Activated CD4-positive, alpha-beta T cell treated with anti-CD3 and anti-CD28 coated beads for 36 hours (primary cell): ENCODE measurements around the gene SDCBP2. TPM values are rescaled to one million over a fixed set of nuclear protein-coding genes. Genes with fewer than 3 reads are reported as not detected.

Source experiments
- ATAC-seq: fragments of 200-7000 bp; cut with Tn5 transposase; one replicate; pipeline ENCODE4 v1.10.0; 2021; ENCODE audit warnings: mild to moderate bottlenecking, moderate library complexity
- CTCF ChIA-PET: fragments of 350-600 bp; sonication (Branson Sonifier 250); formaldehyde crosslinking; loops from one replicate; lab custom pipeline; 2021; ENCODE audit warnings: antibody characterized with exemption; lab: Charles Lee
- POLR2A ChIA-PET: fragments of 350-600 bp; sonication (Branson Sonifier 250); formaldehyde crosslinking; loops from one replicate; lab custom pipeline; 2021; ENCODE audit warnings: antibody characterized with exemption, inconsistent platforms; lab: Charles Lee
- DNase-seq: peaks from one replicate; pipeline ENCODE4 v3.0.0-alpha.2; 2020
- H3K27ac Mint-ChIP-seq: one replicate; pipeline ENCODE4 v1.8.0; 2021; ENCODE audit warnings: mixed read lengths
- H3K27me3 Mint-ChIP-seq: one replicate; pipeline ENCODE4 v1.8.0; 2021; ENCODE audit warnings: mixed read lengths
- H3K36me3 Mint-ChIP-seq: one replicate; pipeline ENCODE4 v1.8.0; 2021; ENCODE audit warnings: low read depth, mixed read lengths
- H3K4me1 Mint-ChIP-seq: one replicate; pipeline ENCODE4 v1.8.0; 2021; ENCODE audit warnings: mixed read lengths
- H3K4me3 Mint-ChIP-seq: one replicate; pipeline ENCODE4 v1.8.0; 2021; ENCODE audit warnings: mild to moderate bottlenecking, moderate library complexity, mixed read lengths
- H3K9me3 Mint-ChIP-seq: one replicate; pipeline ENCODE4 v1.8.0; 2021; ENCODE audit warnings: low read depth, mixed read lengths
- intact Hi-C, 2 experiments: fragments of 100-400 bp; cut with DNase I in 1 of 2; cut with micrococcal nuclease in 1 of 2; formaldehyde crosslinking; loops; one replicate each; pipeline versions ENCODE4 v1.14.2 to v1.15.1; 2022 to 2024; cut with DNase I, micrococcal nuclease
- total RNA-seq, 2 experiments: library from RNA; stranded (reverse); gene quantifications; one replicate each; pipeline ENCODE4 v1.2.3, GENCODE V29; 2021

SDCBP2 gene
- total RNA-seq, 2 experiments from 2014 or later: 2.8 to 3.2 TPM

- no peaks in the 10 kb centered on the region for H3K27me3 Mint-ChIP-seq
- no peak overlapping the region for H3K4me3 Mint-ChIP-seq
- no peaks in the 10 kb centered on the region for H3K9me3 Mint-ChIP-seq
- ChIA-PET POLR2A (no interaction called here), CTCF (interaction anchor here (0.6 kb wide), 1 partner anchor 99 kb away, joined by 5 read pairs; no protein-coding TSS in a partner anchor)
- DNase-seq (no peak), ATAC-seq (no peak)
- peaks cover 18% of the 10 kb centered on the region for H3K4me1 Mint-ChIP-seq
- no peak overlapping the region for H3K27ac Mint-ChIP-seq
- intact Hi-C loops: no loop called here
- no peaks in the 10 kb centered on the region for H3K36me3 Mint-ChIP-seq
Measured at GRCh38 chr20:1302685-1303541, 26.0 kb downstream of the SDCBP2 start.

GRCh38 chr20:1301031-1301529 is 27.9 kb downstream of the SDCBP2 start:
- Mint-ChIP-seq H3K36me3 (no peaks in the 10 kb centered on the region), H3K9me3 (no peaks in the 10 kb centered on the region), H3K27ac (peak overlapping the region; percentile 84), H3K4me3 (peak overlapping the region; percentile 32), H3K4me1 (peaks cover 18% of the 10 kb centered on the region), H3K27me3 (no peaks in the 10 kb centered on the region)
- peak; percentile 76 for DNase-seq
- CTCF ChIA-PET: interaction anchor here (0.5 to 1.2 kb wide), 11 partner anchors 10 to 203 kb away, joined by 3 to 5 read pairs (median 3); partner anchors contain the start of gene FKBP1A
- peak; percentile 96 for ATAC-seq
- intact Hi-C loops: loop anchor here (1.0 to 2.0 kb wide), 2 partner anchors 34 to 202 kb away; partner anchors contain the start of gene SNPH (in 1 of the 2)
- POLR2A ChIA-PET: interaction anchor here (0.7 kb wide), 1 partner anchor 79 kb away, joined by 3 read pairs; no protein-coding TSS in a partner anchor

- no peaks in the 10 kb centered on the region for H3K36me3 Mint-ChIP-seq
- no peaks in the 10 kb centered on the region for H3K9me3 Mint-ChIP-seq
- peaks cover 18% of the 10 kb centered on the region for H3K4me1 Mint-ChIP-seq
- intact Hi-C loops: loop anchor here in 1 of 2 experiments (2.0 kb wide), 1 partner anchor 33 kb away; the partner anchor contains the start of gene SNPH
- peak overlapping the region; percentile 84 for H3K27ac Mint-ChIP-seq
- ChIA-PET POLR2A (interaction anchor here (0.6 to 0.7 kb wide), 2 partner anchors 26 to 80 kb away, joined by 3 read pairs; no protein-coding TSS in a partner anchor), CTCF (interaction anchor here (0.5 to 1.2 kb wide), 10 partner anchors 9 to 204 kb away, joined by 3 to 5 read pairs (median 3); partner anchors contain the start of gene FKBP1A)
- DNase-seq: no peak
- no peaks in the 10 kb centered on the region for H3K27me3 Mint-ChIP-seq
- H3K4me3 Mint-ChIP-seq: no peak overlapping the region
- peak; percentile 3 for ATAC-seq
Measured at GRCh38 chr20:1300083-1300840, 28.7 kb downstream of the SDCBP2 start.

GRCh38 chr20:1299522-1299921 is 29.4 kb downstream of the SDCBP2 start:
- Mint-ChIP-seq H3K9me3 (no peaks in the 10 kb centered on the region), H3K4me3 (no peak overlapping the region), H3K36me3 (no peaks in the 10 kb centered on the region), H3K4me1 (peaks cover 18% of the 10 kb centered on the region), H3K27me3 (no peaks in the 10 kb centered on the region), H3K27ac (no peak overlapping the region)
- intact Hi-C loops: no loop called here
- ATAC-seq (peak; percentile 42), DNase-seq (peak; percentile 58)
- ChIA-PET CTCF (interaction anchor here (0.7 to 1.3 kb wide), 4 partner anchors 13 to 129 kb away, joined by 3 to 4 read pairs (median 4); no protein-coding TSS in a partner anchor), POLR2A (interaction anchor here (0.6 kb wide), 1 partner anchor 26 kb away, joined by 3 read pairs; no protein-coding TSS in a partner anchor)

- H3K4me1 Mint-ChIP-seq: peaks cover 18% of the 10 kb centered on the region
- H3K9me3 Mint-ChIP-seq: no peaks in the 10 kb centered on the region
- DNase-seq (no peak), ATAC-seq (no peak)
- H3K36me3 Mint-ChIP-seq: no peaks in the 10 kb centered on the region
- H3K27me3 Mint-ChIP-seq: no peaks in the 10 kb centered on the region
- POLR2A ChIA-PET: interaction anchor here (0.6 kb wide), 1 partner anchor 27 kb away, joined by 3 read pairs; no protein-coding TSS in a partner anchor
- intact Hi-C loops: no loop called here
- H3K27ac Mint-ChIP-seq: no peak overlapping the region
- H3K4me3 Mint-ChIP-seq: no peak overlapping the region
- CTCF ChIA-PET: interaction anchor here (0.6 to 1.3 kb wide), 4 partner anchors 12 to 128 kb away, joined by 3 to 4 read pairs (median 4); no protein-coding TSS in a partner anchor
Measured at GRCh38 chr20:1298888-1299511, 29.9 kb downstream of the SDCBP2 start.

- H3K4me1 Mint-ChIP-seq: peaks cover 18% of the 10 kb centered on the region
- ChIA-PET CTCF (interaction anchor here (1.2 to 1.3 kb wide), 2 partner anchors 17 to 94 kb away, joined by 4 to 5 read pairs; no protein-coding TSS in a partner anchor), POLR2A (no interaction called here)
- H3K36me3 Mint-ChIP-seq: no peaks in the 10 kb centered on the region
- intact Hi-C loops: no loop called here
- no peak overlapping the region for H3K4me3 Mint-ChIP-seq
- no peaks in the 10 kb centered on the region for H3K9me3 Mint-ChIP-seq
- H3K27ac Mint-ChIP-seq: no peak overlapping the region
- no peak for ATAC-seq
- no peaks in the 10 kb centered on the region for H3K27me3 Mint-ChIP-seq
- DNase-seq: no peak
Measured at GRCh38 chr20:1298166-1298565, 30.8 kb downstream of the SDCBP2 start.

GRCh38 chr20:1297486-1297885 is 31.5 kb downstream of the SDCBP2 start:
- Mint-ChIP-seq H3K4me3 (no peak overlapping the region), H3K27ac (no peak overlapping the region), H3K9me3 (no peaks in the 10 kb centered on the region), H3K4me1 (peaks cover 18% of the 10 kb centered on the region), H3K27me3 (no peaks in the 10 kb centered on the region), H3K36me3 (no peaks in the 10 kb centered on the region)
- POLR2A ChIA-PET: no interaction called here
- CTCF ChIA-PET: interaction anchor here (1.2 kb wide), 1 partner anchor 17 kb away, joined by 5 read pairs; no protein-coding TSS in a partner anchor
- no peak for DNase-seq
- intact Hi-C loops: no loop called here
- ATAC-seq: no peak

GRCh38 chr20:1296922-1297321 is 32.0 kb downstream of the SDCBP2 start:
- H3K4me3 Mint-ChIP-seq: no peak overlapping the region
- no peaks in the 10 kb centered on the region for H3K27me3 Mint-ChIP-seq
- no peak overlapping the region for H3K27ac Mint-ChIP-seq
- ATAC-seq: no peak
- no peaks in the 10 kb centered on the region for H3K9me3 Mint-ChIP-seq
- H3K4me1 Mint-ChIP-seq: peaks cover 18% of the 10 kb centered on the region
- no peak for DNase-seq
- ChIA-PET CTCF (interaction anchor here (1.2 kb wide), 1 partner anchor 18 kb away, joined by 5 read pairs; no protein-coding TSS in a partner anchor), POLR2A (no interaction called here)
- intact Hi-C loops: no loop called here
- H3K36me3 Mint-ChIP-seq: no peaks in the 10 kb centered on the region

GRCh38 chr20:1296117-1296610 is 32.8 kb downstream of the SDCBP2 start:
- no peak for DNase-seq
- ATAC-seq: no peak
- intact Hi-C loops: no loop called here
- Mint-ChIP-seq H3K36me3 (no peaks in the 10 kb centered on the region), H3K9me3 (no peaks in the 10 kb centered on the region), H3K4me3 (no peak overlapping the region), H3K27me3 (no peaks in the 10 kb centered on the region), H3K27ac (no peak overlapping the region), H3K4me1 (peaks cover 18% of the 10 kb centered on the region)
- ChIA-PET POLR2A (no interaction called here), CTCF (no interaction called here)

GRCh38 chr20:1295276-1295930 is 33.5 kb downstream of the SDCBP2 start:
- intact Hi-C loops: no loop called here
- Mint-ChIP-seq H3K27me3 (no peaks in the 10 kb centered on the region), H3K36me3 (no peaks in the 10 kb centered on the region), H3K4me1 (peaks cover 13% of the 10 kb centered on the region), H3K9me3 (no peaks in the 10 kb centered on the region), H3K4me3 (no peak overlapping the region), H3K27ac (no peak overlapping the region)
- POLR2A ChIA-PET: no interaction called here
- CTCF ChIA-PET: no interaction called here
- DNase-seq: no peak
- ATAC-seq: no peak
